ENCODE results near the gene KIFC3.

DNA sequence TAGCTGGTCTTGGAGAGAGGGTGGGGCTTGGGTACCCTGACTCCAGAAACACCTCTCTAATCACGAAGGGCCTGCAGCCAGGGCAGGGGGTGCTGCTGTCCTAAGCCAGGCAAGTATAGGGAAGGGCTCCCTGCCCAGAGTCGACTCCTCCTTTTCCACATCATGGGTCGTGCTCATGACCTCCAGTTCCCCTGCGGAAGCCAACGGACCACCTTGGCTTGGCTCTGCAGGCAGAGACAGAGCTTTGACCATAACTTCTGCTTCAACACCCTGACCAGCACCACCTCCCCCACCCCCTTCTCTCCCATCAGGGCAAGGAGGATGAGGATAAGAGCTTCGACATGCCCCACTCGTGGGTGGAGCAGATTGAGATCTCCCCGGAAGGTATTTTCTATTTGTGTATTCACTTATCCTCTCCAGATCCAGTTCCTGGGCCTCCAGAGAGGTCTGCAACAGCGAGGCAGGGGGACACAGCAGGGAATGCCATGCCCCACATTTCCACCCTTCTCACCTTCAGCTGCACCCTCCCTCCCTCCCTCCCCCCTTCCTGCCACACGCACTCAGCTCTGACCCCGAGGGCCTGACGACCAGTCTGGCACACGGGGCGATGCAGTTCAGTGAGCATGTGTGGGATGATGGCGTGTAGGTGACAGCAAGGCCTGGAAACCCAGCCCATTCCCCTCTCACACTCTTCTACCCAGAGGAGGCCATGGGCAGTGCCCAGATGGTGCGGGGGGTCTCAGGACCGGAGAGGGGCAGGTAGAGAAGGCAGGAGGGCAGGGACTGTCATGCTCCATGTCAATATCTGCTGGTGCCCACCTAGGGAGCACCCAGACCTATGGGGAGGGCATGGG lies 80.7 kb downstream of the KIFC3 start:
- no peak for TF ChIP-seq CTCF (IDR thresholded peaks at IDR 0.05)
- no peak for TF ChIP-seq POLR2A (IDR thresholded peaks at IDR 0.05; ENCODE audit: low read depth)
- TF ChIP-seq POLR2AphosphoS5 (IDR thresholded peaks at IDR 0.05): no peak
- TF ChIP-seq EP300 (IDR thresholded peaks at IDR 0.05): no peak
